Ramos (cell line): ENCODE results near the gene PIGK.

ENCODE experiments used
- in situ Hi-C: fragments of 300-500 bp; cut with MboI; formaldehyde crosslinking; loops from one replicate; pipeline ENCODE4 v1.14.3; 2022; ENCODE audit warnings: low sequenced_read_pairs; ENCODE audit not compliant: unreplicated experiment

Gene PIGK

DNA sequence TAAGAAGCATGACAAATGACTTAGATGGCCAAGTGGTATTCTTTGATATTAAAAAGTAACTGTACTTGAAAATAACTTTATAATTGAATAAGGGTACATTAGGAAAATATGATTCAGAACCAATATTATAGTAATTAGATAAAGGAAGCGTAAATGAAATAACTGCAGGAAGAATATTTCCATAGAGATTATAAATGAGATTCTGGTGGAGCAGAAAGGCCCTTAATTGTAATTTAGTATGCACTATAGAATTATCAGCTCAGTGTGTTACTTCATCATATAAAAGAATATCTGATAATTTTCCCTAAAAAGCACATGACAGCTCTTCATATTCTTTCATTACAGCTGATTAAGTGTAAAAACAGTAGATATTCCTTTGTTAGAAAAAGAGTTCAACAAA is 171.7 kb downstream of the PIGK start:
- in situ Hi-C loops, result no loop called here

DNA sequence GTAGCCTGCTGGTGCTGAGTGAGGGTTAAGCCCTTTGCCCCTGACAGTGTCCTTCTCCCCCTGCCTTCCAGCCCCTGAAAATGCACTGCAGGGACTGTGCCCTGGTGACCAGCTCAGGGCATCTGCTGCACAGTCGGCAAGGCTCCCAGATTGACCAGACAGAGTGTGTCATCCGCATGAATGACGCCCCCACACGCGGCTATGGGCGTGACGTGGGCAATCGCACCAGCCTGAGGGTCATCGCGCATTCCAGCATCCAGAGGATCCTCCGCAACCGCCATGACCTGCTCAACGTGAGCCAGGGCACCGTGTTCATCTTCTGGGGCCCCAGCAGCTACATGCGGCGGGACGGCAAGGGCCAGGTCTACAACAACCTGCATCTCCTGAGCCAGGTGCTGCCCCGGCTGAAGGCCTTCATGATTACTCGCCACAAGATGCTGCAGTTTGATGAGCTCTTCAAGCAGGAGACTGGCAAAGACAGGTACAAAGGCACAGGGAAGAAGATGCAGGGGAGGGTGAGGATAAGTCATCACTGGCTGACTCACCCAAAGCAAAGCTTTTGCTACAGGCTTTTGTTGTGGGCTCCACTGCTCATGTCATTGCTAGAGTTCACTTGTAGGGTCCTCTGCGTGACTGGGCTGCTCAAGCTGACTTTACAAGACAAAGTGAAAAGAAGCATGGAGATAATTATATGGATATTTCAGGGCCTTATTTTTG is 174.9 kb downstream of the PIGK start:
- in situ Hi-C loops, result no loop called here

DNA sequence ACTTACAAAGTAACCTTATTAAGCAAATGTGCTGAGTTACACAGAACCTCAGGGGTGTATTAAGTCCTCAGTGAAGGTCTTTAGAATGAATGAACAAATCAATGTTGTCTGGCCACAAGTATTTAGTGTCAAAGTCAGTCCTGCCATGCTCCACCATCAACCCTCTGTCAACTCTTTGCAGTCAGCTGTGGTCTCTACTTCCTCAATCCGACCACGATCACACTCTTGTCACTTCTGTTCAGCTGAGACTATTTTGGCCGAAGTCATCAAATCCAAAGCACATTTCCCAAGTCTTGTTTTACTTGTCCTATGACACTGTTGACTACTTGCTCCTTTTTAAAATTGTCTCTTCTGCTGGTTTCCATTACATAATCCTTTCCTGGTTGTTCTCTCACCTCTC is 178.4 kb downstream of the PIGK start:
- in situ Hi-C loops, result no loop called here

DNA sequence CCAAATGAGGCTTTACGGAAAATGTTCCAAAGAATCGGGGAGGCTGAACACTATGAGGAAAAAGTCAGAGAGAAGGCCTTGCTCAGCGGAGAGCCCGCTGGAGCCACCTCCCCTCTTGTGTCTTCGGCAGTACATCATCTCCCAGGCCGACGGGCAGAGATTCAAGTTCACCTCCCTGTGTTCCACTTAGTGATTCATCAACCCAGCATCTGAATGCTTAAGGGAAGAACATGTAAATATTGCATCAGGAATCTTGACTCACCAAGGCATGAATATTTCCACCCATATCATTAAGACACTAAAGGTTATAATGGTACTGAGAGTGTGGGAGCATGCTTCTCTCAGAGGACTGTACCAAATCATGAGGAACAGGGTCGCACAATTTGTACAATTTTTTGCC is 179.5 kb downstream of the PIGK start:
- in situ Hi-C loops, result no loop called here

DNA sequence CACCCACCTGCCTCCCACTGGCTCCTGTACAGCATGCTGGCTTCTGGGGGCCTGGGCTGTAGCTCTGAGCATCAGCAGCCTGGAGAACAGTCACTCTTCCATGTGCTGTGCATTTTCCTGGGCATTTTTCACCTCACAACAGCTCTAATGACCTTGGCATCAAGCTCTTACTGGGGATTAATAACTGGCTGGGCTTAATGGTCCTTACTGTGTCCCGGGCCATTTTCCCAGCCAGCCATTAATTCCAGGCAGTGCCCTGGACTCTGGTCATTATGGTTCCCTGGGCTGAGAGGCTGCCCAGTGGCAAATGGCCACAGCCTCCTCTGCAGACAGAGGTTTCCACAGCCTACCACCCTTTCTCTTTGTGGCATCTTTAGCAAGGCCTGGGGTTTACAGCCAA is 180.1 kb downstream of the PIGK start:
- in situ Hi-C loops, result no loop called here
